ENCODE data around the gene CABCOCO1.

DNA sequence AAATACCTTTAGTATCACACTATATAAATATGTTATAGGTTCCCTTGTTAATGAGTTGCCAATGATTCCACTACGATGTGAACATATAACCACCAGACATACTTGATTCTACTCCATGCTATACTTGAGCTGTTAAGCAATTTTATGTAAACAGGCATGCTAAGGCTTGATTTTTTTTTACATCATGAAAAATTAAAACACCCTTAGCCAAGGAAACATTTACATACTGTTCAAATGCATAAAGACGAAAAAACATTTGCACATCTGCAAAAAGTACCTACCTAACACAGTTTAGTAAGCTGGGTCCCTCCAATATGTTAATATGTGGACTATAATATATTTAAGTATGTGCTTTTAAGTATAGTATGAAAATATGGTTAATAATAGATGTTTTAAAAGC lies 9.0 kb upstream of the CABCOCO1 start:
- TF ChIP-seq CTCF (IDR thresholded peaks at IDR 0.05; ENCODE audit: borderline replicate concordance, extremely low read depth, low read length, poor library complexity, severe bottlenecking) (no peak), EZH2 (IDR thresholded peaks at IDR 0.05; ENCODE audit: borderline replicate concordance, low read depth, low read length, severe bottlenecking) (no peak)

All from DND-41 (cell line).